A549 (cell line): ENCODE results near the gene HERC3.

Experiments
- MYC ChIP-seq: IDR thresholded peaks from 2 replicates; pipeline ENCODE4 v1.6.1; 2012; ENCODE audit warnings: mild to moderate bottlenecking, inconsistent platforms, low read length, improper control_type of control experiment, borderline replicate concordance
- POLR2A ChIP-seq: IDR thresholded peaks from 2 replicates; pipeline ENCODE4 v1.6.1; 2012; ENCODE audit warnings: mild to moderate bottlenecking, low read length
- TF ChIP-seq, protein P1 (sequence below): fragments of >200 bp; sonication (Bioruptor Twin); formaldehyde crosslinking; IDR thresholded peaks from 3 replicates; pipeline ENCODE4 v1.5.1; 2016

DNA sequence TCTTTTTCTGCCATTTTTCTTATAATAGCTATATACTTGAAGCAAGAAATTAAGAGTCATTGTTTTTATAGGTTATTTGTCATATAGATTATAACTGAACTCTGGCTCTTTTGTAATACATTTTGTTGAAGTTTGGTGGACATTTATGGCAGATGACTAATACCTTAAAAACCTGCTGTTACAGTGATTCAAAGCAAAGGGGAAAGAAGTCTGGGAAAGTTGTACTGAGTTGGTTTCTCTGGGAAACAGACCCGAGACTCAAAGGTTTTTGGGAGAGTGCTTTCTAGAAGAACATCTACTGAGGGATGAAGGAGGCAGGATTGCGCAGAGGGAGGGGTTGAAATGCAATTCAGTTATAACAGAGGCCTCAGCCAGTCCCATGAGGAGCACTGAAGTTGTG is 69.5 kb downstream of the HERC3 start:
- TF ChIP-seq, protein P1, sequence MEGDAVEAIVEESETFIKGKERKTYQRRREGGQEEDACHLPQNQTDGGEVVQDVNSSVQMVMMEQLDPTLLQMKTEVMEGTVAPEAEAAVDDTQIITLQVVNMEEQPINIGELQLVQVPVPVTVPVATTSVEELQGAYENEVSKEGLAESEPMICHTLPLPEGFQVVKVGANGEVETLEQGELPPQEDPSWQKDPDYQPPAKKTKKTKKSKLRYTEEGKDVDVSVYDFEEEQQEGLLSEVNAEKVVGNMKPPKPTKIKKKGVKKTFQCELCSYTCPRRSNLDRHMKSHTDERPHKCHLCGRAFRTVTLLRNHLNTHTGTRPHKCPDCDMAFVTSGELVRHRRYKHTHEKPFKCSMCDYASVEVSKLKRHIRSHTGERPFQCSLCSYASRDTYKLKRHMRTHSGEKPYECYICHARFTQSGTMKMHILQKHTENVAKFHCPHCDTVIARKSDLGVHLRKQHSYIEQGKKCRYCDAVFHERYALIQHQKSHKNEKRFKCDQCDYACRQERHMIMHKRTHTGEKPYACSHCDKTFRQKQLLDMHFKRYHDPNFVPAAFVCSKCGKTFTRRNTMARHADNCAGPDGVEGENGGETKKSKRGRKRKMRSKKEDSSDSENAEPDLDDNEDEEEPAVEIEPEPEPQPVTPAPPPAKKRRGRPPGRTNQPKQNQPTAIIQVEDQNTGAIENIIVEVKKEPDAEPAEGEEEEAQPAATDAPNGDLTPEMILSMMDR = no peak
- TF ChIP-seq POLR2A = no peak
- TF ChIP-seq MYC = no peak
